Tongue (tissue), 2 donors: Measurements from ENCODE around the gene SLC35G1. TPM values are rescaled to one million over a fixed set of nuclear protein-coding genes. Genes with fewer than 3 reads are reported as not detected.

ENCODE experiments used
- DNase-seq: peaks from one replicate; pipeline ENCODE4 v3.0.0-alpha.2; 2015
- total RNA-seq: library from RNA; depleted of rRNA; stranded (reverse); fragments of >200 nt; gene quantifications from one replicate; pipeline ENCODE4 v1.2.3, GENCODE V29; 2014

The SLC35G1 gene
- 8.2 TPM for total RNA-seq

GRCh38 chr10:93893646-93894515 lies at the start of gene SLC35G1:
Gene SLC35G1 (plus strand): TSS chr10:93893978. CDS start chr10:93894034, 56 bp downstream.
- peak; percentile 84 for DNase-seq

GRCh38 chr10:93844979-93845626 lies 48.7 kb upstream of the SLC35G1 start:
- no peak for DNase-seq

GRCh38 chr10:93849593-93849992 lies 44.2 kb upstream of the SLC35G1 start:
- no peak for DNase-seq

- DNase-seq, result no peak
Measured at GRCh38 chr10:93850031-93851015, 43.5 kb upstream of the SLC35G1 start.

GRCh38 chr10:93851169-93851568 lies 42.6 kb upstream of the SLC35G1 start:
- no peak for DNase-seq

GRCh38 chr10:93852476-93853095 lies 41.2 kb upstream of the SLC35G1 start:
- DNase-seq, result peak; percentile 20

GRCh38 chr10:93854975-93855374 lies 38.8 kb upstream of the SLC35G1 start:
- DNase-seq, result no peak

- DNase-seq, result no peak
Measured at GRCh38 chr10:93856349-93857145, 37.2 kb upstream of the SLC35G1 start.

- DNase-seq, result peak; percentile 34
Measured at GRCh38 chr10:93859049-93859655, 34.6 kb upstream of the SLC35G1 start.

- DNase-seq, result no peak
Measured at GRCh38 chr10:93861825-93862224, 32.0 kb upstream of the SLC35G1 start.

- DNase-seq, result no peak
Measured at GRCh38 chr10:93865794-93866425, 27.9 kb upstream of the SLC35G1 start.

- no peak for DNase-seq
Measured at GRCh38 chr10:93867525-93867924, 26.3 kb upstream of the SLC35G1 start.

GRCh38 chr10:93871671-93872204 lies 22.0 kb upstream of the SLC35G1 start:
- no peak for DNase-seq

GRCh38 chr10:93872375-93873158 lies 21.2 kb upstream of the SLC35G1 start:
- DNase-seq, result no peak

GRCh38 chr10:93873420-93874115 lies 20.2 kb upstream of the SLC35G1 start:
- DNase-seq, result no peak

- DNase-seq, result no peak
Measured at GRCh38 chr10:93874309-93875031, 19.3 kb upstream of the SLC35G1 start.

- no peak for DNase-seq
Measured at GRCh38 chr10:93875032-93875358, 18.8 kb upstream of the SLC35G1 start.

GRCh38 chr10:93876381-93876780 lies 17.4 kb upstream of the SLC35G1 start:
- DNase-seq, result no peak
